GM18517 (cell line): ENCODE results near the gene PIF1.

Source experiments
- ATAC-seq: cut with Tn5 transposase; IDR thresholded peaks from one replicate; pipeline ENCODE4 v1.9.1; 2021; ENCODE audit warnings: mild to moderate bottlenecking, moderate library complexity; ENCODE audit not compliant: unreplicated experiment

PIF1 gene

GRCh38 chr15:64825431-64826294 lies at the start of gene PIF1:
Gene PIF1 (minus strand): TSS chr15:64825647. CDS start chr15:64824335, 1,312 bp downstream.
- peak; percentile 85 for ATAC-seq

- no peak for ATAC-seq
These were observed 44.9 kb upstream of the PIF1 start for GRCh38 chr15:64870353-64870752.

DNA sequence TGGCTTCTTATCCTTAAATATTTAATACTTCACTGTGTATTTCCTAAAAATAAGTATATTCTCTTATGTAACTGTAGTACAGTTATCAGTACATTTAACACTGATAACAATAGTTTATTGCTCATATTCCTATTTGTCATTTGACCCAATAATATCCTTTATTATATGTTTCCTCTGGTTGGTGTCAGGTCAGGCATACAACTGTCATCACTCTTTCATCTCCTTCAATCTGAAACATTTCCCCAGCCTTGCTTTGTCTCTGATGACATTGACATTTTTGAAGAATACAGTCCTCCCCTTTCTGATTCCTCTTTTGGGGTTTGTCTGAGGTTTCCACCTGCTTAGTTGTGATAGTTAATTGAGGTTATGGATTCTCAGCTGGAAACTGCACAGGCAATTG lies 44.1 kb upstream of the PIF1 start:
- no peak for ATAC-seq

DNA sequence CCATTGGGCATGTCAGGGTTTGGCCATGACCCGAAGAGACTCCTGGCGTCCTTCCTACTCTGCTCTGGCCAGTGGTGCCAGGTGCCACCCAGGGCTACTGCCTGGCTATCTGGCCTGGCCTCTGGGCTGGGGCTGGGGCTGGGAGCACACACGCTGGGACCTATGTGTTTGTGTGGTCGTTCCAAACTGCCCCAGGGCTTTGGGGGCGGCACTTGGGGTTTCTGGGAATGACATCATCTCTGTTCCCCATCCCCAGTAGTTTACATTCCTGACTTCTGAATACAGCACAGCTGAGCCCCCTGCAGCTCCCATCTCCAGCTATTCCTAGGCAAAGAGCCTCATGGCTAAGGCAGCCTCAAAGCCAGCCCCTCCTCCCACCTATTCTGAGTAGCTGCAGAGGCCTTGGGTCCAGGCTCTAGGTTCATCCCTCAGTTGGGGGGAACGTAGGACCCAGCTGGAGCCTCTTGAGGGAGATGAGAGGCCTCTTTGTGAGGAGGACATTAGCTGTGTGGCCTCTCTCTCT lies 40.6 kb upstream of the PIF1 start:
- no peak for ATAC-seq

DNA sequence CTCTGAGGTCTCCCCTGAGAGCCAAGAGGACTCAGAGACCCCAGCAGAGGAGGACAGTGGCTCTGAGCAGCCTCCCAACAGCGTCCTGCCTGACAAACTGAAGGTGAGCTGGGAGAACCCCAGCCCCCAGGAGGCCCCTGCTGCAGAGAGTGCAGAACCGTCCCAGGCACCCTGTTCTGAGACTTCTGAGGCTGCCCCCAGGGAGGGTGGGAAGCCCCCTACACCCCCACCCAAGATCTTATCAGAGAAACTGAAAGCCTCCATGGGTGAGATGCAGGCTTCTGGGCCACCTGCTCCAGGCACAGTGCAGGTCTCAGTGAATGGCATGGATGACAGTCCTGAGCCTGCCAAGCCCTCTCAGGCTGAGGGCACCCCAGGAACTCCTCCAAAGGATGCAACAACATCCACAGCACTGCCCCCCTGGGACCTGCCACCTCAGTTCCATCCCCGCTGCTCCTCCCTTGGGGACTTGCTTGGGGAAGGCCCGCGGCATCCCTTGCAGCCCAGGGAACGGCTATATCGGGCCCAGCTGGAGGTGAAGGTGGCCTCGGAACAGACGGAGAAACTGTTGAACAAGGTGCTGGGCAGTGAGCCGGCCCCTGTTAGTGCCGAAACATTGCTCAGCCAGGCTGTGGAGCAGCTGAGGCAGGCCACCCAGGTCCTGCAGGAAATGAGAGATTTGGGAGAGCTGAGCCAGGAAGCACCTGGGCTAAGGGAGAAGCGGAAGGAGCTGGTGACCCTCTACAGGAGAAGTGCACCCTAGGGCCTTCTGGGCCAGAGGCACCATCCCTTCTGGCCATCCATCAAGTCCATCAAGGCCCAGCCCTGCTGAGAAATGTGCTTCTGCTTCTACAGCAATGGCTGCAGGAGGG lies 39.9 kb upstream of the PIF1 start:
- no peak for ATAC-seq

GRCh38 chr15:64864068-64864467 lies 38.6 kb upstream of the PIF1 start:
- no peak for ATAC-seq

DNA sequence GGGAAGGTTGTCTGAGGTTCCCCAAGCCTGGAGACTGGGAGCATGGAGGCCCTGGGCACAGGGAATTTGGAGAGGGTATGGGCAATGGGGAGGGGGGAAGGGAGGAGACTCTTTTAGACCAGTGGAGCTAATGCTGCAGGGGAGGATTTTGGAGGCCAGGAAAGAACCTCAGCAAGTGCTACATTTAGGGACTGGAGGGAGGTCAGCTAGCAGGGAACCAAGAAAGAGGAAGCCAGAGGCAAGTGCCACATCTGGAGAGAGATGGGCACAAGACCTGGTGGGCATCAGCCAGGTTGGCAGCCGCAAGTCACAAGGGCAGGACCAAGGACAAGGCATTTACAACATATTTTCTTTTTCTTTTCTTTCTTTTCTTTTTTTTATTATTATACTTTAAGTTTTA lies 37.0 kb upstream of the PIF1 start:
- no peak for ATAC-seq

GRCh38 chr15:64861960-64862359 lies 36.5 kb upstream of the PIF1 start:
- no peak for ATAC-seq

GRCh38 chr15:64861331-64861730 lies 35.9 kb upstream of the PIF1 start:
- ATAC-seq, result no peak

GRCh38 chr15:64859226-64859625 lies 33.8 kb upstream of the PIF1 start:
- no peak for ATAC-seq

- ATAC-seq, result no peak
These were observed 32.7 kb upstream of the PIF1 start for GRCh38 chr15:64858021-64858575.

GRCh38 chr15:64857421-64857820 lies 32.0 kb upstream of the PIF1 start:
- ATAC-seq, result no peak

- ATAC-seq, result no peak
These were observed 31.1 kb upstream of the PIF1 start for GRCh38 chr15:64856429-64857145.

DNA sequence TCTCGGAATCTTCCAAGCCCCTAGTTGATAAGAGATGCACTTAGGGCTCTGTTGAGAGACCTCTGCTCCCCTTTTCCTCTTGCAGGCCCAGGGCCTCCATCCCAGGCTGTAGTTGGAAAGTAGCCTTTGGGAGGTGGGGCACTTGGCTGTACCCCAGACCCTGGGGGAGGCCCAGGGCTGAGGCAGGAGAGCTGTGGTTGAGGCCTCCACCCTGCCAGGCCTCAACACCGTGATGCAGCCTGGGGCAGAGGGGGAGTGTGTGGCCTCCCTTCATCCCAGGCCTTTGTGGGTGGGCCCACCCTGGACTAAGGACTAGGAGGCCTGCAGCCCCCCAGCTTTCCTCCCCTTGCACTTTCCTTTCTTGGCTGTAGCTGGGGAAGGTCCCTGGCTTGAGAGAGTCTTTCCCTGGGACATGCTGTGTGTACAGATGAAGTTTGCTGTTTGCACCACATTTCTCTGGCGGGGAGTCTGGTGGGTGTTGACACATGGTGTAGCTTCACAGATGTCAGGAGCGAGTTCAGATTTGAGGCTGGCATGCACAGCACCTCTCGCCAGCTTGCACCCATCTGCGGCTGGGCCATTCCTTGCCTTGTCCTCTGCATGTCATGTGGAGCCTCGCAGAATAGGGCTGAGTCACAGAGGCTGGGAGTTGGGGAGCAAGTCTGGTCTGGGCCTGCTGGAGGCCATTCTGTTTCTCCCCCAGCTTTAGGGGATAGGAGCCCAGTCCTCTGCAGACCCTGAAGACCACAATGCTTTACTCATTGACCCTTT lies 29.9 kb upstream of the PIF1 start:
- ATAC-seq, result no peak

DNA sequence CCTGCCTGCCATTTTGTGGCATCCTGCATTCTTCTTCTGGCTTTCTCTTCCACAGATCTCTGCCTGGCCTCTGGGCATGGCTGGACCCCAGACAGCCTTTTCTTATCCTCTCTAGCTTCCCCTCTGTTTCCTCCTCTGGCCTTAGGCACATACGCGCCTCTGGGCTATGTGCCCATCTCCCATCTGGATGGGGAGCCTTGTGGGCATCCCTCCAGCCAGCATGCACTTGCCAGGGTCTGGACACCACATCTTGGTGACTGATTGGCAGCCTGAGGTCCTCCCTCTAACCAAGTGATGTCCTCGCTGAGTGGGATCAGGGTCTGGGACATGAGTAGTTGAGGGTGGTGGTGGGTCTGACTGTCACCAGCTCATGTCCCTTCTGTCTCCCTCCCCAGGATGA lies 29.1 kb upstream of the PIF1 start:
- ATAC-seq, result no peak

DNA sequence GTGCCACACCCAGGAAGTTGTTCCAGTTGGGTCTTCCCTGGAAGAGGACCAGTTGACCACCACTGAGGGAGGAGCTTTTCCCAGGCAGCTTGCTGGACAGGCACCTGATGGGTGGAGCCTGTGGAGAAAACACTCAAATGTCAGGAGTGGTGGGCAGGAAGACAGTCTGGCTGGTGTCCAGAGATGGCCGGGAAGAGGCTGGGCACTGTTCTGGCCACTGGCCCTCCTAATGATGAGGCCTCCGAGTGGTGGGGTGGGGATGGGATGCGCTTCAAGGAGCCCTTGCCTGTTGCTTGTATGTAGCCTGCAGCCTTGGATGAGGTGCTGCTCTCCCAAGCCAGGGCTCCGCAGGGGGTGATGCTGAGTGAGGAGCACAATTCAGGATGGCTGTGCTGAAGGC lies 28.6 kb upstream of the PIF1 start:
- no peak for ATAC-seq

- no peak for ATAC-seq
These were observed 26.0 kb upstream of the PIF1 start for GRCh38 chr15:64851503-64851840.

GRCh38 chr15:64850778-64851502 lies 25.5 kb upstream of the PIF1 start:
- no peak for ATAC-seq
